A673 (cell line): ENCODE results near the gene WDR45B.

Experiments
- EZH2 ChIP-seq: fragments of 200-600 bp; sonication (generic); IDR thresholded peaks from 2 replicates; pipeline ENCODE4 v1.6.1; 2017; ENCODE audit warnings: borderline replicate concordance, low read depth, mild to moderate bottlenecking, mixed read lengths, antibody characterized with exemption, low read length; ENCODE audit not compliant: poor library complexity, severe bottlenecking
- TF ChIP-seq, protein P1 (sequence below): fragments of 300-800, 200-600 bp; sonication (generic); conservative IDR thresholded peaks from 2 replicates; pipeline ENCODE4 v1.5.1; 2017; ENCODE audit warnings: low read depth, mild to moderate bottlenecking, antibody characterized with exemption, low read length, moderate library complexity, mixed read lengths

- TF ChIP-seq, protein P1, sequence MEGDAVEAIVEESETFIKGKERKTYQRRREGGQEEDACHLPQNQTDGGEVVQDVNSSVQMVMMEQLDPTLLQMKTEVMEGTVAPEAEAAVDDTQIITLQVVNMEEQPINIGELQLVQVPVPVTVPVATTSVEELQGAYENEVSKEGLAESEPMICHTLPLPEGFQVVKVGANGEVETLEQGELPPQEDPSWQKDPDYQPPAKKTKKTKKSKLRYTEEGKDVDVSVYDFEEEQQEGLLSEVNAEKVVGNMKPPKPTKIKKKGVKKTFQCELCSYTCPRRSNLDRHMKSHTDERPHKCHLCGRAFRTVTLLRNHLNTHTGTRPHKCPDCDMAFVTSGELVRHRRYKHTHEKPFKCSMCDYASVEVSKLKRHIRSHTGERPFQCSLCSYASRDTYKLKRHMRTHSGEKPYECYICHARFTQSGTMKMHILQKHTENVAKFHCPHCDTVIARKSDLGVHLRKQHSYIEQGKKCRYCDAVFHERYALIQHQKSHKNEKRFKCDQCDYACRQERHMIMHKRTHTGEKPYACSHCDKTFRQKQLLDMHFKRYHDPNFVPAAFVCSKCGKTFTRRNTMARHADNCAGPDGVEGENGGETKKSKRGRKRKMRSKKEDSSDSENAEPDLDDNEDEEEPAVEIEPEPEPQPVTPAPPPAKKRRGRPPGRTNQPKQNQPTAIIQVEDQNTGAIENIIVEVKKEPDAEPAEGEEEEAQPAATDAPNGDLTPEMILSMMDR = no peak
- TF ChIP-seq EZH2 = no peak
Observed at GRCh38 chr17:82659886-82660285, 11.6 kb upstream of the WDR45B start.
